GM19035 (cell line): ENCODE data around the gene PHF24.
"Not testable (repeated sequence)": the region's sequence is repeated elsewhere in the genome, so short reads cannot be mapped to it uniquely, and the experiment has no call there.

Source experiments
- ATAC-seq: cut with Tn5 transposase; IDR thresholded peaks from one replicate; pipeline ENCODE4 v1.9.1; 2021; ENCODE audit not compliant: unreplicated experiment

The PHF24 gene

DNA sequence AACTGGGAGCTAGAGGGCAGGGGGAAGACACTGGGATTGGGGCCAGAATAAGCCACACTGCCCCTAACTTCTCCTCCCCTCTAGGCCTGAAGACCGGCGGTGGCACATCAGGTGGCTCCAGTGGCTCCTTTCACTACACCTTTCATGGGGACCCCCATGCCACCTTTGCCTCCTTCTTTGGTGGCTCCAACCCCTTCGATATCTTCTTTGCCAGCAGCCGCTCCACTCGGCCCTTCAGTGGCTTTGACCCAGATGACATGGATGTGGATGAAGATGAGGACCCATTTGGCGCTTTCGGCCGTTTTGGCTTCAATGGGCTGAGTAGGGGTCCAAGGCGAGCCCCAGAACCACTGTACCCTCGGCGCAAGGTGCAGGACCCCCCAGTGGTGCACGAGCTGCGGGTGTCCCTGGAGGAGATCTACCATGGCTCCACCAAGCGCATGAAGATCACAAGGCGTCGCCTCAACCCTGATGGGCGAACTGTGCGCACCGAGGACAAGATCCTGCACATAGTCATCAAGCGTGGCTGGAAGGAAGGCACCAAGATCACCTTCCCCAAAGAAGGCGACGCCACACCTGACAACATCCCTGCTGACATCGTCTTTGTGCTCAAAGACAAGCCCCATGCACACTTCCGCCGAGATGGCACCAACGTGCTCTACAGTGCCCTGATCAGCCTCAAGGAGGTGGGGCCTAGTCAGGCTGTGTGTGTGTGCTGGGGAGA is 38.3 kb downstream of the PHF24 start:
- ATAC-seq: no peak

DNA sequence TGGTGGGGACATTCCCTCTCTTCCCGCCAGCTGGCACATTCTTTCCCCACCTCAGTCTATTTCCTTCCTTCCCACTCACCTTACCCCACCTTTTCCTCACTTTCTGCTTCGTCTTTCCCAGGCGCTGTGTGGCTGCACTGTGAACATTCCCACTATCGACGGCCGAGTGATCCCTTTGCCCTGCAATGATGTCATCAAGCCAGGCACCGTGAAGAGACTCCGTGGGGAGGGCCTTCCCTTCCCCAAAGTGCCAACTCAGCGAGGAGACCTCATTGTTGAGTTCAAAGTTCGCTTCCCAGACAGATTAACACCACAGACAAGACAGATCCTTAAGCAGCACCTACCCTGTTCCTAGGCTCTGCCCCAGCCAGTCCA is 38.8 kb downstream of the PHF24 start:
- ATAC-seq: no peak

DNA sequence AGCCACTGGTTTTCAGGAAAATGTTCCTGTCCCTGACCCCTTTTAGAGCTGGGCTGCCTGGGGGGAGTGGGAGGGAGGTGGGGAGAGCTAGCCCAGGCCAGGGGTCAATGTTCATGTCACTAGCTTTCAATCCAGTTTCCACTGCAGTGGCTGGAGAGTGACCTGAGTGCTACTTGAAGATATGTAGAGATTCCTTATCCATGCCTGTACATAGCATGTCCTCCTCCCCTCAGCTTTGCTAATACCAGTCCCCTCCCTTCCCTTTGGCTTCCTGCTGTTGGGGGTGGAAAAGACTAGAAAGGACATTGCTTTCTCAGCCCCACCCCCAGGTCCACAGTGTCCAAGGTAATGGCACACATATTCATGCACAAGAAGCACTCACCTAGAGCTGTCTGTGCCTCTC is 39.3 kb downstream of the PHF24 start:
- no peak for ATAC-seq

DNA sequence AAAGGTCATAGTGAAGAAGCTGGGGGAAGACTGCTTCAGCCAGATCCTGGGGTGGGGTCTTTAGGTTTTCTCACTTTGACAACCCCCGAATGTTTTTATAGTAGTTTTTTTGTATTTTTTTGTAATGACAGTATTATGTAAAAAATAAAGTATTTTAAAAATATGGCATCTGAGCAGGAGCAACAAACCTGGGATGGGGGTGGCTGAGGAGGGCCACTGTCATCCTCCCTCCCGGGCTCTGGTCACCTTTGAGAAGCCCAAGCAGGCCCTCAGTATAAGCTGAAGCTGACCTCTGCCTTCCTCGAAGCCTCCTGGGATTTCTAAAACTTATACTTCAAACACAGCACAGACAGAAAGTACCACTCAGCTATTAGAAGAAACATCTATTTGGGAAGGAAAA is 40.2 kb downstream of the PHF24 start:
- no peak for ATAC-seq

DNA sequence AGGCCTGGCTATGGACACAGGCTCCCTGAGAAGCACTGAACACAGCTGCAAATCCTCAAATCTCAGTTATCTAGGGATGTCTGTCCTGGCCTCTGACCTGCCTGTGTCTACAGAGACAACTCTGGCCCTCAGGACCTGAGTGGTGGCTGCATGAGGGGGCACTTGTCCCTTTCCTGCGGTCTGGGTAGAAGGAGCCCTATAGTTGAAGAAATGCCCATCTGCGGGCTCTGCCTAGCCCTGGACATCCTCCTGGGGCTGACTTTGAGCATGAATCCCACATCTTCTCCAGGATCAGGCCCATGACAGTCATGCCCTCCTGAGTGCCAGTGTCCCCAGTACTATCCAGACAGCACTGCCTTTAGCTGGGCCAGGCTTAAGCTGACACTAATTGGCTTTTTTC is 41.5 kb downstream of the PHF24 start:
- no peak for ATAC-seq

DNA sequence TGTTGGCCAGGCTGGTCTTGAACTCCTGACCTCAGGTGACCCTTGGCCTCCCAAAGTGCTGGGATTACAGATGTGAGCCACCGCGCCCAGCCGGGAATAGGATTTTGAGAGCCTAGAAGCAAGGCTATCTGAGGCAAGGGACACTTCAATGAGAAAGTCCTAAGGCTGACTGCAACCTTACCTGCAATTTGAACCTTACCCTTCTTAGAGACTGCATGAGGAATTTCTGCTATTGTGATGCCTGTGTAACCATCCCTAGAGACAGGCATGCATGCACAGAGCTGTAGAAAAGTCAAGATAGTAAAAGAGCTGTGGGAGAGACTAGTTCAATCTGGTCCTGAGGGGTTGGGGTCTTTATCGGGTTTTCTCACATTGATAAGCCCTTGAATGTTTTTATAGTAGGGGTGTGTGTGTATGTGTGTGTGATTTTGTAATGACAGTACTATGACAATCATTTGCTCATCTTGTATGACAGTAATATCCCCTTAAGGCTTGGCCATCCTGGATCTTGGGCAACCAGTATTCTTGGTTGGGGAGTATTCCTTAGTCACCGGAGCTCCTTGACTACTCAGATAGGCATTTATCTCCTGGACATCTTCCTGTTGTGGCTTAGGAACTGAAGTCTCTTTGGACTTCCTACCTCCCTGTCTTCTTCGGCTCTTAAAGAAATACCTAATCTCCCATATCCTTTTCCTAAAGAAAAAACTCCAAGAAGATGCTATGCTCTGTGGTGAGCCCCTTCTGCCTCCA is 42.6 kb downstream of the PHF24 start:
- ATAC-seq: no peak

DNA sequence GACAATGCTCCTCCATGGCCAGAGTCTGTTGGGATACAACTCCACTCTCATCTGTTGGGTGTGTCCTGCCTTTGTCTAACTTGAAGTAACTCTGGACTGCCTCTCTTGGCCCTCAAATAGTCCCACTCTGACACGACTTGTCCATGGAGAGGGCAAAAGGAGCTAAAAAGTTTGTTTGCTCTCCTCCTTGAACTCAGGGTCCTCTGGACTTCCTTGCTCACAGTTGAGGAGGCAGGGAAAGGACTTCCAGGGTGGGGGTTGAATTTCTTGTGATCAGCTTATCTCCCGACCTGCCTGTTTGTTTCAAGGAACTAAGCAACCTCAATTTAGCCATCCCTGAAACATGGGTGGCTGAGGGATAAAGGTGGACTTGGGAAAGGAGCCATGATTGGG is 43.2 kb downstream of the PHF24 start:
- no peak for ATAC-seq

DNA sequence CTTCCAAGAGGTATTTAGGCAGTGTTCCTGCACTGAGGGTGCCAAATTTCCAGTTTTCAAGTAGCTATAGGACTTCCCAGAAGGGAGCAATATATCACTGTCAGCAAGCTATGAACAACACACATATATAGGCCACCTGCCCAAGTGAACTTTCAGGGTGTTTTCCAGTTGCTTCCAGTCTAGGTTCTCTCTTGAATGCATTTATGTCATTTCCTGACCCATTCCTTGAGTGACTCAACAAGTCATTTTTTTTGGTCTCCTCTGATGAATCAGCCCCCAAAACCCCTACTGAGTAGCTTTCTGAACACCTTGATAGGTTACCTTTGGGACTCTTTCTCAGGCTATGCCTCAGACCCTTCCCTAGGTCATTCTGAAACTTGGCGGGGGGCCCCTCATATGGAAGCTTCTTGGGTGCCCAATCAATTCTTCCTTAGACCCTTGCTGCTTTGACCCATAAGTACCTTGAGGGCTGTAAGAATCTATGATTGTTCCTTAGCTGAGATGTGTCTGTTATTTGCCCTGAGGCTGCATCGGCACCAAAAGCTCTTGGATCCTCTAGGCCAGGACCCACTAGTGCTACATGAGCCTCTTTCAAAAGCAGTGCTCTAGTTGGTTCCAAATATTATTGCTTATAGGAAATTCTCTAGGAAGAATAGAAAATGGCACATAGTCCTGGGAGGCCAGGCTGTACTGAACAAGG is 43.9 kb downstream of the PHF24 start:
- ATAC-seq: no peak

DNA sequence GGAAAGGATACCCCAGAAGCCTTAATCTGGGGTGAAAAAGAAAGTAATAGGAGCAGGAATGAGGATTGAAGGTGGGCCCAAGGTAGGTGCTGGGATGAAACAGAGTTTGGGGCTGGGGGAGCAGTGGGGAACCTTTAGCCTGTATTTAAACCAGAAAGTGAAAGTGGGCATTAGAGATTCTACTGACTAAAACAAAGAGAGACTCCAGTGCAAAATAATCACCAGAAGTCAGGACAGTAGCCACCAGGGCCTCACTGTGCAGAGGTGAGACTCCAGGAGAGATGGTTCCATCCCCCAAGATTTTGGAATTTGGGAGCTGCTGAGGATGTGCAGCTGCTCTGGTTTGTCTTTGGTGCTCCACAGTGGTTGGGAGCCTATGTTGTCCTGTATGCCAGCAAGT is 44.5 kb downstream of the PHF24 start:
- ATAC-seq: no peak

DNA sequence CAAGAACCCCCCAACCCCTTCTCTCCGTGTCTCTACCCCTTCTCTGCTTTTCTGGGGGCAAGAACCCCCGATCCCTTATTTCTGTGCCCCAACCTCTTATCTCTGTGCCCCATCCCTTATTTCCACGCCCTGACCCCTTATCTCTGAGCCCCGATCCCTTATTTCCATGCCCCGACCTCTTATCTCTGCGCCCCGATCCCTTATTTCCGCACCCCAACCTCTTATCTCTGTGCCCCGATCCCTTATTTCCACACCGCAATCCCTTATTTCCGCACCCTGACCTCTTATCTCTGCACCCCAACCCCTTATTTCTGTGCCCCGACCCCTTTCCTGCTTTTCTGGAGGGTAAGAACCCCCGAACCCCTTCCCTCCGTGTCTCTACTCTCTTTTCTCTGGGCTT is 46.2 kb downstream of the PHF24 start:
- not testable (repeated sequence) for ATAC-seq

DNA sequence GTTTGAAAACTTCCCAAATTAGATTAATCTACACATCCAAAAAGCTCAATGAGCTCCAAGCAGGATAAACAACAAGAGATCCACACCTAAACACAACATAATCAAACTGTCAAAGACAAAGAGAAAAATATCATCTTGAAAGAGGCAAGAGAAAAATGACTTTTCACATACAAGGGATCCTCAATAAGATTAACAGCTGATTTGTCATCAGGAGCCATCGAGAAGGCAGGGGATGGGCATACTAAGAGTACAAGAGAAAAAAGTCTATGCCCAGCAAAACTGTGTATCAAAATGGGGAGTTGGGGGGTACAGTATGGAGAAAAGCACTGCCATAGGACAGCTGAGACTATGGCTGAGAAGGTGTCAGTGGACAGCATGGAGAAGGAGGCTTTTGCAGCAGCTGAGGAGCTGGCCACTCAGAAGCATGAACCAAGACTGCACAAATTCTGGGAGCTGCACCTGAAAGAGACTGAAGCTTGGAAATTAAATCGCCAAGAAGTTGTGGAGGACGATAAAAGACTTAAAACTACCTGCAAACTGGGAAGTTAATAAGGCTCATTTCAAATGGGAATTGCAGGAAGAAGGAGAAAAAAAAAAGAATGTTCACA is 52.4 kb downstream of the PHF24 start:
- no peak for ATAC-seq

DNA sequence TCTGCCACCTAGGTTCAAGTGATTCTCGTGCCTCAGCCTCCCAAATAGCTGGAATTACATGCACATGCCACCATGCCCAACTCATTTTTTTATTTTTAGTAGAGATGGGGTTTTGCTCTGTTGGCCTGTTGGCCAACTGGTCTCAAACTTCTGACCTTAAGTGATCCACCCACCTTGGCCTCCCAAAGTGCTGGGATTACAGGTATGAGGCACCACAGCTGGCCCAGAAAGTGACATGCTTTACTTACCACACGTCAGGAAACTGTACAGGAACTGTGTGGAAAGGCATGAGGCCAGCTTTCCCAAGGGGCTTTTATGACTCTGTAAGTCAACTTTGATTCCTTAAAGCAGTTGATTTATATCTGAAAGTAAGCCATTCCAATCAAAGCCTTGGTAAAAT is 56.4 kb downstream of the PHF24 start:
- ATAC-seq: no peak

DNA sequence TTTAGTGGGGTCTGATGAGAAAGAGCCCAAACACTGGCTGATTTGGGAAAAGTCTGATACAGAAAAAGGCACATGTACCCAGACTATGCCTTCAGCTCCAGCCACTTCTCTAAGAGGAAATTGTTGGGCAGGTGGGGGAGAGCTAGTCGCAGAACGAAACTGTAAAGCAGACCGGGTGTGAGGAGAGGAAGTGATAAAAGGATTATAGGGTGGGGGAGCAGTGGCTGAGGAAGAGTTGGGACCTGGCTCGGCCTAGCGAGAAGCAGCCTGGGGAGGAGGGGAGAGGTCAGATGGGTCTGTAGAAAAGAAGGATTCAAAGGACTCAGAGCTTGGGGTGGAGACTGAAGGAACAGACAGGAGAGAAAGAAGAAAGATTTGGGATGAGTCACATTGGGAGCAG is 65.4 kb downstream of the PHF24 start:
- not testable (repeated sequence) for ATAC-seq

DNA sequence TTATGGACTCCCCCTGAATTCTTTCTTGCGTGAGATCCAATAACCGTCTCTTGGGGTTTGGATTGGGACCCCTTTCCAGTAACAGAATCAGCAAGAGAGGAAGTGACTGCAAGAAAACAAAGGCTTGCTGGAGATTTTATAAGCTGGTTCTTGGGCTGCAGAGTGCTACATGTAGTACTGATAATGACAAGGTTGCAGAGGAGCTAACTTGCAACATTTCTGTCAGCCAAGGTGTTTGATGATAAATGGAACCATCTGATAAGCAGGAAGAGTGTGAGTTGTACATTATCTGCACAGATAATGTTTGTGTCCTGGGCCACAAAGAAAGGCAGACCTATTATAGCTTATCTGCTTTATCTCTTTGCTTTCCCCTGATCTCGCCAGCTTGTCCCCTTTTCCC is 68.6 kb downstream of the PHF24 start:
- no peak for ATAC-seq

DNA sequence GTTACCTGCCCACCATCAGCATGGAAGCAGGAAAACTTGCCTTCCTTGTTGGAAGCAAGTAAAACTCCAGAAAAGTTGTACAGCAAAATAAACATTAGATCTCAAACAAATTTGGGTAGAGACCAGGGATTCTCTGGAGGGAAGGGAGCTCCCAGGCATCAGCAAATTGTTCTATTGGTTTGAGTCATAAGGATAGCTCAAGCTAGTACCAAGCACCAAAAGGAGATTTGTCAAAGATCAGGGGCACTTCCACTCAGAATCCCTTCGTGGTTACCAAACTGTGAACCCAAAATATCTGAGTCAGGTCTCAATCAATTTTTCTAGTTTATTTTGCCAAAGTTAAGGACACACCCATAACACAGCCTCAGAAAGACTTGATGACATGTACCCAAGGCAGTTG is 69.3 kb downstream of the PHF24 start:
- ATAC-seq: no peak

DNA sequence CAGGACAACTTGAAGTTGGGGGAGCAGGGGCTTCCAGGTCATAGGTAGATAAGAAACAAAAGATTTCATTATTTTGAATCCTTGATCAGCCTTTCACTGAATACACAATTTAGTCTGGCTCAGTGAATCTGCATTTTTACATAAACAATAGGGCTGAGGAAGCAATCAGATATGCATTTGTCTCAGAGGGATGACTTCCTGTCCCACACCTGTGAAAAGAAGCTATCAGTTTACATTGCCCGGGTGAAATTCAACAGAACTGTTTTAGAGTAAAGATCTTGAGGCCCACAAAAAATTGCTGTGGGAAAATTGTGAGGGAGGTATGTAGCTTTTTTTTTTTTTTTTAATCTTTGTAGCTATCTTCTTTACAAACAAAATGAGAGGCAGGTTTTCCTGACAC is 69.8 kb downstream of the PHF24 start:
- ATAC-seq: no peak

DNA sequence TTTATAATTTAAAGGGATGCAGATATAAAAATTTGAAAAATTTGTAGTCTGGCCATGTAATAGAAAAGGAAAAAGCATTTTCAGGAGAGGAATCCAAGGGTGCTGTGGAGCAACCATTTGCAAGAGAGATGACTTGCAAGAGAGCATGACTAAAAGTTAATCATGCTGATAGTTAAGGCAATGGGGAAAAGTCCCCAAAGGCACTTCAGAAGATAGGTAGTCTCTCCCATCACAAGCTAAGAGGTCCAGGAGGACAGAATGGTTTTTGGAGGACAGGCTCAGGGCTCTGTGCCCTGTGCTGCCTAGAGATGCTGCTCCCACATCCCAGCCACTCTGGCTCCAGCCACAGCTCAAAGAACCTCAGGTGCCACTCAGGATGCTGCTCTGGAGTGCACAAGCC is 70.3 kb downstream of the PHF24 start:
- no peak for ATAC-seq

DNA sequence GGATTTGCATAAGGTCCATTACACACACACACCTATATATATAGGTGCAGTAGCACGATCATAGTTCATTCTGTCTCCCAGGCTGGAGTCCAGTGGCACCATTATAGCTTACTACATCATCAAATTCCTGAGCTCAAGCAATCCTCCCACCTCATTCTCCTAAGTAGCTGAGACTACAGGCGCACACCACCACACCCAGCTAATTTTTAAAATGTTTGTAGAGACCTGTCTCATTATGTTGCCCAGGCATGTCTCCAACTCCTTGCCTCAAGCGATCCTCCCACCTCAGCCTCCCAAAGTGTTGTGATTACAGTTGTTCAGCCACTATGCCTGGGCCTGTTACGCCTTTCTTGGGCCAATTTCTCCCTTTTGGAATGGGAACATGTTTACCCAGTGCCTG is 71.2 kb downstream of the PHF24 start:
- no peak for ATAC-seq

DNA sequence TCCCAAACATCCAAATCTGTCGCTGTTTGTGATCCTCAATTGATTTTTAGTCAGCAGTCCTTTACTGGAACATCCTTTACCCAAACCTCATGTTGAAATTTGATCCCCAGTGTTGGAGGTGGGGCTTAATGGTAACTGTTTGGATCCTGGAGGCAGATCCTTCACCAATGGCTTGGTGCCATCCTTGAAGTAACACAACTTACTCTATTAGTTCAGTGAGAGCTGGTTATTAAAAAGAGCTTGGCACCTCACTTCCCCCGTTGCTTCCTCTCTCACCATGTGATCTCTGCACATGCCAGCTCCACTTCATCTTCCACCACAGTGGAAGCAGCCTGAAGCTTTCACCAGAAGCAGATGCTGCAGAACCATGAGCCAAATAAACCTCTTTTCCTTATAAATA is 71.8 kb downstream of the PHF24 start:
- no peak for ATAC-seq
